GM18505 (cell line): ENCODE results near the gene GLIS1.
"Not testable (repeated sequence)": the region's sequence is repeated elsewhere in the genome, so short reads cannot be mapped to it uniquely, and the experiment has no call there.

Experiments used
- ATAC-seq: cut with Tn5 transposase; IDR thresholded peaks from one replicate; pipeline ENCODE4 v1.9.1; 2021; ENCODE audit not compliant: unreplicated experiment
- POLR2A ChIP-seq: IDR thresholded peaks from 4 replicates; pipeline ENCODE4 v1.6.1; 2011; ENCODE audit warnings: borderline replicate concordance; ENCODE audit not compliant: insufficient read depth, insufficient read length; ENCODE audit errors: extremely low read depth

Gene GLIS1

DNA sequence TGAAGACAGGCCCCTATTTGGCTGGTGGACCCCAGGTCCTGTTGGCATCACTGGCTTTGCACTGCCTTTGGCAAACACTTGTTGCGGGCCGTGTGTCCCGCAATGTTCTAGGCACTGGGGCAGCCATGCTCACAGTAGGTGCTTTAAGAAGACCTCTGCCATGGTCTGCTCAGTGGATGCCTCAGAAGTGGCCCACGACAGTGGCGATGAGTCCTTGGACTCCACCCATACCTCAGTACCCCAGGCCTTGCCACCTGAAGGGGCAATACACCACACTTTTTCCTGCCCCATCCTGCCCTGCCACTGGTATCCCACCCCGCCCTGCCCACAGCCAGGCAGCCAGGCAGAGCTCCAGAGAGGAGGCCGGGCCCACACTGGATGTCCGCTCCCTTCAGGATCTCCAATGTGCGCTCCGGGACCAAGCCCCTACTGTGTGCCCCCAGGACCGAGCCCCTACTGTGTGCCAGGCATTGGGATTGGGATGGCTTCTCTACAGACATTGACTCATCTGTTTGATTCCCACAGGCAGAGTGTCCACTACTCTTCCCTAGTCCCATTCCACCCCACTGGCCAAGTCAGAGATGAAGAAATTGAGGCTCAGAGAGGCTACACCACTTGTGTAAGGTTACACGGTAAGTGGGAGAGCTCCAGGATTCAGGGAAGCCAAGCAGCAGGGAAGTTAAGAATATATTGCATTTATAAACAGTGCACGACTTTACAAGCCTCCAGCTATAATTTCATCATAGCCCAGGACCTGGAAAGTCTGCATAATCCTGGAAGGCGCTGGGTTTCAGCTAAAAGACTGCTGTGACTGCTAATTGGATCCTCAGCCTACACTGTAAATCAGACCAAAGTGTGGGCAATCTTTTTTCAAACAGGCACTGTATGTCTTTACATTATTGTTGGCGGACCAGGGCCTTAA is 178.1 kb downstream of the GLIS1 start:
- ATAC-seq = no peak
- TF ChIP-seq POLR2A = no peak

DNA sequence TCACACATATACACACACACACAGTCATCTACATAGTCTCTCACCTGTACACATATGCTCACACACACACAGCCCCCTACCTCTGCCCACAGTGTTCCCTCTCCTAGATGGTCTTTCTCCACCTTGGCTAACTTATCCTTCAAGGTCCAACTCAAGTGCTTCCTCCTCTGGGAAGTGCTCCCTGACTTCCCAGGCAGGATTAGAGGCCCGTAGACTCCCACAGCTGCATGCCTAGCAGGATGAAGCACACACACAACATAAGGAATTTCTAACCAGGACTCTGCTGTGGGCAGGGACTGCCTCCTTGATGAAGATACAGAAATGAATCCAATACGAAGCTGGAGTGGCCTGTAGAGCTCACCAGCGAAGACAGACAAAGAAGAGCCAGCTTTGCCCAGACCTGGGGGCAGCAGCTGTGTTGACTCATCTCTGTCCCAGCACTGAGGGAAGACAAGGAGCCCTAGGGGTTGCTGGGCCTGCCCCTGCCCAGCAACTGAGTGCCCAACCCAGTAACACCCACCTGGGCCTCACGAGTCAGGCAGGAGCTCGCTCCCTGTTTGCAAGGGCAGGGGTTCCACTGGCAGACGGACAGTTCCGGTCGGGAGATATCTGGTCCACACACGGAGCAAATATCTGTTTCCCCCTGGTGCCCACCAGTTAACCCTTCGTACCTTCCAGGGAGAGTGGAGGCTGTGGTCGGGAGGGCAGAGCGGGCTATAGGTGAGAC is 178.9 kb downstream of the GLIS1 start:
- no peak for ATAC-seq
- no peak for TF ChIP-seq POLR2A

DNA sequence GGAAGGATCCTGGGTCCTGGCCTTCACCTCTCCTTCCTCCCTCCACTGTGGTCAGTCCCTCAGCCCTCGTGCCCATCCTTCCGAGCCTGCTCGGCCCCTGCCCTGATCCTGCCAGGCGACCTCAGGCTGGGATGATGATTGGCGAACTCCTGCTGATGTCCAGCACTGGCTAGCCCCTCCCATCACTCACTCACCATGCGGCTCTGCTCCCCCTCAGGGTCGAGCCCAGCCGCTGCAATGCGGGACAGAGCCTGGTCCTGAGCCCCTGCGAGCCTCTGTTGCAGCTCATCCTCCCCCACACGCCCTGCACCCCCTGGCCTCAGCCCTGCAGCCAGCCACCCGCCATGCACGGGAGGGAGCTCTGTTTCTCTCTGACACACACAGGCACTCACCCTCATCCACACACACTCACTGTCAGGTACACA is 179.6 kb downstream of the GLIS1 start:
- no peak for TF ChIP-seq POLR2A
- no peak for ATAC-seq

DNA sequence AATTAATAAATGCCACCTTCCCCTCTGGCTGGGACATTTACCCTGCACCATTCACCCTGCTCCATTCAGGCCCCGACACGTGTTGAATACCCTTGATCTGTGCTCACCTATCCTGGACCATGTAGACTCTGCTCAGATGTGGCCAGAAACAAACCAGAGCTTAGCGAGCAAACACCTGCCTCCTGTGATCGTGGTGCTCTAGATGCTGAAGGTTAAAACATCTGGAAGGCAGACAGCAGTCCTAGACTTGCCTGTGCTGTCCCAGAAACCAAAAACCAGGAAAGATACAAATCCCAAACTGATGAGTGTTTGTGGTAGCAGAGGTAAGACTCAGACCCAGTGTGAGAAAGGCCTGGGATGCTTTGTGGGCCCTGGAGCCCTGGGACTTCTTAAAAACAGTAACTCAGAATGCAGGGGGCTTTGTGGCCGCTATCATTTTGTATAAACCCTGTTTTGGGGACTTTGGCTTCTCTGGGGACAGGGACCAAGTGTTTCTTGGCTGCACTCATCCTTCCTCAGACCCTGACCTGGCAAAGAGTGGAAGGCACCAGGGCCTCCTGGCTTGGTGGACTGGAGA is 180.1 kb downstream of the GLIS1 start:
- no peak for ATAC-seq
- no peak for TF ChIP-seq POLR2A

GRCh38 chr1:53557830-53558738 is 180.9 kb downstream of the GLIS1 start:
- ATAC-seq = no peak
- no peak for TF ChIP-seq POLR2A

- no peak for TF ChIP-seq POLR2A
Observed at GRCh38 chr1:53557369-53557768, 181.6 kb downstream of the GLIS1 start.

DNA sequence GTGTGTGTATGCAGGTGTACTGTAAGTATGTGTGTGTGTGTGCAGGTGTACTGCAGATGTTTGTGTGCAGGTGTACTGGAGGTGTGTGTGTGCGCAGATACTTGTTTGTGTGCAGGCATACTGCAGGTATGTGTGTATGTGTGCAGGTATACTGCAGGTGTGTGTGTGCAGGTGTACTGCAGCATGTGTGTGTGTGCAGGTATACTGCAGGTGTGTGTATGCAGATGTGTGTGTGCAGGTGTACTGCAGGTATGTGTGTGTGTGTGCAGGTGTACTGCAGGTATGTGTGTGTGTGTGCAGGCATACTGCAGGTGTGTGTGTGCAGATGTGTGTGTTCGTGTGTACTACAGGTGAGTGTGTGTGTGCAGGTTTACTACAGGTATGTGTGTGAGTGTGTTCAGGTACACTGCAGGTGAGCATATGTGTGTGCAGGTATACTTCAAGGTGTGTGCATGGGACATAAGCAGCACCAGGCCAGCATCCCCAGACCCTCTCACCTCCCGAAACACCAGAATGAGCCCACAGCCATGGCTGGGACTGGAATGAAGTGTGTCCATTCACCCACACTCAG is 182.2 kb downstream of the GLIS1 start:
- no peak for TF ChIP-seq POLR2A
- no peak for ATAC-seq

More at GRCh38 chr1:53557369-53557768, 181.6 kb downstream of the GLIS1 start:
- no peak for ATAC-seq

GRCh38 chr1:53555620-53556326 is 183.2 kb downstream of the GLIS1 start:
- not testable (repeated sequence) for ATAC-seq

DNA sequence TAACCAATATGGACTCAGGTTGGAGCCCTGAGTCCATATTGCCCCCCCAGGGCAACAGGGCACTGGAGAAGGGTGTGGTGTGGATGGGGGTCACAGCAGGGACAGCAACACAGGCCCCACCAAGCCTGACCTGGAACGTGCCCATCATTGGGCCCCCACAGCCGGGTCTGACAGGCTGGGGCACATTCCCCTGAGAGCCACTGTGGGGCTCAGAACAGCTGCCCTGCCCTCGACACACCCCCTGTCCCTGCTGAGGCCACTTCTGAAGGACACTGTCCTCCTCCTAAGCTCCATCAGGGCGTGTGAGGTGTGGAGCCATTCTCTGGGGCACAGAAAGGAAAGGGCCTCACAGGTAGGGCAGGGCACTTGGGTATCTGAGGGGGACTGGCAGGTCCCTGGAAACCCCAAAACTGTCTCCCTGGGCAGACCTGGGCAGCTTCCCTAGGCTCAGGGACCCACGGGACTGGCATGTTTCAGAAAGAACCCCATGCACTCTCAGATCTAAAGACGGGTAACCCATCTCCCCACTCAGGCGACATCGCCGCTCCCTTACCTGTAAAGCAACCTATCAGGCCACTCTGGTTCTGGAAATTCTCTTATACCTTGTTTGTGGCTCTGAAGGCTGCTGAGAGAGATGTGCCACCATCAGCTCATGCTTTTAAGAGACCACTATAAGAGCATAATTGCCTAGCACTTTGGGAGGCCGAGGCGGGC is 184.2 kb downstream of the GLIS1 start:
- ATAC-seq = no peak
- no peak for TF ChIP-seq POLR2A

GRCh38 chr1:53553734-53554509 is 185.0 kb downstream of the GLIS1 start:
- no peak for ATAC-seq
- TF ChIP-seq POLR2A = no peak
